PC-3 (cell line): Measurements from ENCODE around the gene SCN8A.

Experiments used
- CTCF ChIP-seq: fragments of 300-600 bp; sonication (generic); conservative IDR thresholded peaks from 2 replicates; pipeline ENCODE4 v1.5.1; 2017; ENCODE audit warnings: antibody characterized with exemption, low read depth, mild to moderate bottlenecking, low read length
- EZH2phosphoT487 ChIP-seq: fragments of 300-600 bp; sonication (generic); IDR thresholded peaks from 2 replicates; pipeline ENCODE4 v1.6.1; 2018; ENCODE audit warnings: mild to moderate bottlenecking, antibody characterized with exemption, low read length, borderline replicate concordance

- TF ChIP-seq CTCF (no peak), EZH2phosphoT487 (no peak)
Measured at GRCh38 chr12:51815571-51815970, 224.5 kb downstream of the SCN8A start.
